ENCODE results near the gene RRM2. TPM values are rescaled to one million over a fixed set of nuclear protein-coding genes. Genes with fewer than 3 reads are reported as not detected.

The RRM2 gene
- total RNA-seq = 2.3 TPM
- long read RNA-seq, transcript RRM2-202 (10 exons, 3,673 nt) = major isoform, 6 of 7 reads
- long read RNA-seq, partial matches to known transcripts = 1 of 7 reads
- long read RNA-seq, other reads (novel, unspliced or antisense) = 0 of 7 reads

DNA sequence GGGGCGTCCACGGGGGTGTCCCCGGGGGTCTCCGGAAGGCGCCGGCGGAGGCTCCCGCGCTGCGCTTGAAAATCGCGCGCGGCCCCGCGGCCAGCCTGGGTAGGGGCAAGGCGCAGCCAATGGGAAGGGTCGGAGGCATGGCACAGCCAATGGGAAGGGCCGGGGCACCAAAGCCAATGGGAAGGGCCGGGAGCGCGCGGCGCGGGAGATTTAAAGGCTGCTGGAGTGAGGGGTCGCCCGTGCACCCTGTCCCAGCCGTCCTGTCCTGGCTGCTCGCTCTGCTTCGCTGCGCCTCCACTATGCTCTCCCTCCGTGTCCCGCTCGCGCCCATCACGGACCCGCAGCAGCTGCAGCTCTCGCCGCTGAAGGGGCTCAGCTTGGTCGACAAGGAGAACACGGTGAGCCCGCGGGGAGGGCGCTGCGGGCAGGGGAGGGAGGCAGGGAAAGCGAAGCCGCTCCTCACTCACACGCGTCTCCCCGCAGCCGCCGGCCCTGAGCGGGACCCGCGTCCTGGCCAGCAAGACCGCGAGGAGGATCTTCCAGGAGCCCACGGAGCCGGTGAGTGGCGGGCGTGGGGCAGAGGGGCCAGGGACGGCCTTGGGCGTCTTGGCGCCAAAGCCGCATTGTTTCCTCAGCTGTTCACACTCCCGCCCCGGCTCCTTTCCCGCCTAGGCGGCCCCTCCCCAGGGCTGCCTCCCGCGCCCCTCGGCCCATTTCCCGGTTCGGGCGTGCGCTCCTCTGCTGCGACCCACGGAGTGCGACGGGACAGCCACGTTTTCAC, at the start of gene RRM2:
Gene RRM2, plus strand, starts transcription at position 240 of the 781 bp plus-strand sequence. Its CDS starts 60 bp downstream, at position 300.
- no peak within 1 kb of the TSS for H3K27ac ChIP-seq
- intact Hi-C loops (cut with DNase I) = loop anchor here (5.0 kb wide), 1 partner anchor 315 kb away; no protein-coding TSS in a partner anchor
- peaks cover 11% of the 10 kb centered on the region for H3K27me3 ChIP-seq
- H3K4me3 ChIP-seq = peak within 1 kb of the TSS; percentile 51
- TF ChIP-seq, protein P1, sequence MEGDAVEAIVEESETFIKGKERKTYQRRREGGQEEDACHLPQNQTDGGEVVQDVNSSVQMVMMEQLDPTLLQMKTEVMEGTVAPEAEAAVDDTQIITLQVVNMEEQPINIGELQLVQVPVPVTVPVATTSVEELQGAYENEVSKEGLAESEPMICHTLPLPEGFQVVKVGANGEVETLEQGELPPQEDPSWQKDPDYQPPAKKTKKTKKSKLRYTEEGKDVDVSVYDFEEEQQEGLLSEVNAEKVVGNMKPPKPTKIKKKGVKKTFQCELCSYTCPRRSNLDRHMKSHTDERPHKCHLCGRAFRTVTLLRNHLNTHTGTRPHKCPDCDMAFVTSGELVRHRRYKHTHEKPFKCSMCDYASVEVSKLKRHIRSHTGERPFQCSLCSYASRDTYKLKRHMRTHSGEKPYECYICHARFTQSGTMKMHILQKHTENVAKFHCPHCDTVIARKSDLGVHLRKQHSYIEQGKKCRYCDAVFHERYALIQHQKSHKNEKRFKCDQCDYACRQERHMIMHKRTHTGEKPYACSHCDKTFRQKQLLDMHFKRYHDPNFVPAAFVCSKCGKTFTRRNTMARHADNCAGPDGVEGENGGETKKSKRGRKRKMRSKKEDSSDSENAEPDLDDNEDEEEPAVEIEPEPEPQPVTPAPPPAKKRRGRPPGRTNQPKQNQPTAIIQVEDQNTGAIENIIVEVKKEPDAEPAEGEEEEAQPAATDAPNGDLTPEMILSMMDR (IDR thresholded peaks at IDR 0.05) = no peak
- DNase-seq = peak; percentile 94
- H3K36me3 ChIP-seq = no peaks in the 10 kb centered on the region
- no peaks in the 10 kb centered on the region for H3K9me3 ChIP-seq
- H3K4me1 ChIP-seq = peaks cover 33% of the 10 kb centered on the region
- ATAC-seq = peak; percentile 87

DNA sequence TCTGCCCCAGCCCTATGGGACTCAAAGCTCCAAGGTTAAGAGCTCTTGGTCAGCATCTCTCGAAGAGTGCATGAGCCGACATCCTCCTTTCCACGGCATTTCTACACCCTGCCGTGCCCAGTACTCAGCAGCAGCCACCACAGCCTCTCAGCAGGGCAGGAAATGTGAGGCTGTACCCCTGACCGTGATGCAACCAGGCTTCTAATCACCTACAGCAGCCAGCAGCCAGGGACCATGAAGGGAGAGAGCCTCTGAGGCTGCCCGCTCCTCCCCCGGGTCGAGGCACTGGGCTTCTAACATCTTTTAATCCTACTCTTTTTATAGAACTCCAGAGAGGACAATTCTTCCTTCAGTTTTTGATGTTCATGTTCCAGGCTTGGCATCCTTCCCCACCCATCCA, 48.8 kb upstream of the RRM2 start:
- no peak for ATAC-seq
- H3K27me3 ChIP-seq = peaks cover 10% of the 10 kb centered on the region
- TF ChIP-seq, protein P1 (IDR thresholded peaks at IDR 0.05) = no peak

DNA sequence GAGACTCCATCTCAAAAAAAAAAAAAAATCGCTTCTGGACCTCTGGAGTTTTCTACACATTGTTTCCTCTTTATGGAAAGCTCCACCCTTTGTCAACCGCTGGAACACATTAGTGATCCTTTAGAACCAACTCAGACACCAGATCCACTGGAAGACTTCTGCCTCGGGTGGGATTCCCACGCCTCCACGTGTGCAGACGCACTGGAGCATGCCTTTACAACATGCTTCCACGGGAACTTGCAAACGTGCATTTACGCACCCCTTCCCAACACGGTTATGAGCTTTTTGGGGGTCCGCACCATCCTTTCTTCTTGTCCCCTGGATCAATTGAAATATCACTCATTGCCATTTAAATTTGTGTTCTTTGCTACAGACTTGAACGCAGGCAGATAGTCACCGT, 47.4 kb upstream of the RRM2 start:
- Histone ChIP-seq H3K36me3 (no peaks in the 10 kb centered on the region), H3K9me3 (no peaks in the 10 kb centered on the region), H3K4me3 (no peak overlapping the region), H3K4me1 (peaks cover 5% of the 10 kb centered on the region), H3K27ac (no peak overlapping the region), H3K27me3 (peaks cover 14% of the 10 kb centered on the region)
- ATAC-seq = no peak
- intact Hi-C loops (cut with DNase I) = no loop called here
- TF ChIP-seq, protein P1 (IDR thresholded peaks at IDR 0.05) = no peak
- DNase-seq = no peak

More for the DNA sequence above, 48.8 kb upstream of the RRM2 start:
- DNase-seq = no peak
- intact Hi-C loops (cut with DNase I) = no loop called here
- Histone ChIP-seq H3K27ac (no peak overlapping the region), H3K4me1 (no peaks in the 10 kb centered on the region), H3K4me3 (no peak overlapping the region), H3K36me3 (no peaks in the 10 kb centered on the region), H3K9me3 (no peaks in the 10 kb centered on the region)

DNA sequence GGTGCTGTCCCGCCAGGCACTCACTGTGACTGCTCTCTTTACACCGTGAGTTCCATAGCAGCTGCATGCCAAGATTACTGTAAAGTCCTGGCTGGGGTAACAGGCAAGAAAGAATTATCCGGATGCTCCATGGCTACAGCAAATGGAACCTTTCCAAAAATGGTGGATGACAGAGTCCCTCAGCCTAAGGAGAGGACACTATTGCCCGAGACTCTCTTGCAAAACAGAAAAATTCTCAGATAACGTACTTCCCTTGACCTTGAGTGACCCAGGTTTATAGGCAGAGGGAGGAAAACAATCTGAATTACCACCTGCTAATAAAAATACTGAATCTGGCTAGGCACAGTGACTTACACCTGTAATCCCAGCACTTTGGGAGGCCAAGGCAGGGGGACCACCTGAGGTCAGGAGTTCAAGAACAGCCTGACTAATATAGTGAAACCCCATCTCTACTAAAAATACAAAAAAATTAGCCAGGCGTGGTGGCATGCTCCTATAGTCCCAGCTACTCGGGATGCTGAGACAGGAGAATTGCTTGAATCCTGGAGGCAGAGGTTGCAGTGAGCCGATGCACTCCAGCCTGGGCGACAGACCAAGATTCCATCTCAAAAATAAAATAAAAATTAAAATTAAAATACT, 46.8 kb upstream of the RRM2 start:
- intact Hi-C loops (cut with DNase I) = no loop called here
- H3K27ac ChIP-seq = no peak overlapping the region
- ATAC-seq (no peak), DNase-seq (no peak)
- no peaks in the 10 kb centered on the region for H3K36me3 ChIP-seq
- TF ChIP-seq, protein P1 (IDR thresholded peaks at IDR 0.05) = no peak
- H3K27me3 ChIP-seq = peaks cover 20% of the 10 kb centered on the region
- peaks cover 9% of the 10 kb centered on the region for H3K4me1 ChIP-seq
- H3K4me3 ChIP-seq = no peak overlapping the region
- no peaks in the 10 kb centered on the region for H3K9me3 ChIP-seq

DNA sequence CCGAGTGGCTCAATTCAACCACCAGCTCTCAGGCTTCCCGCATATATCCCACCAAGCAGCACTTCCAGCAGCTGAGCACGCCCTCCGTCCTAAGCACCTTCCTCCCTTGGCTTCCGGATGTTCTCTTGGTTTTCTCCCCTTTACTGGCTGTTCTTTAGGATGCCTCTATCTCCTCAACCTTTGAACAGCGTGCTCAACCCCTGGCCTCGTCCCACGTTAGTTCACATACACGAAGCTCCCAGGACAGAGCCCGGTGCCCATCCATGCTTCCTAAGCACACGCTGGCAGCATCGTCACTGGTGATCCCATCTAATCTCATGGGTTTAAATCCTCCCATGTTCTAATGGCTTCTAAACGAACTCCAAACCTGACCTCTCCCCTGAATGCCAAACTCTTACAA, 46.0 kb upstream of the RRM2 start:
- H3K4me3 ChIP-seq = no peak overlapping the region
- peaks cover 11% of the 10 kb centered on the region for H3K4me1 ChIP-seq
- no peak for ATAC-seq
- TF ChIP-seq, protein P1 (IDR thresholded peaks at IDR 0.05) = no peak
- no peaks in the 10 kb centered on the region for H3K36me3 ChIP-seq
- DNase-seq = no peak
- intact Hi-C loops (cut with DNase I) = no loop called here
- no peak overlapping the region for H3K27ac ChIP-seq
- H3K27me3 ChIP-seq = peaks cover 27% of the 10 kb centered on the region
- H3K9me3 ChIP-seq = no peaks in the 10 kb centered on the region

Measured in upper lobe of right lung (tissue), 1 donor.